Measurements from ENCODE around the gene ETS1.
A peak's percentile ranks its signal among the peaks of the same experiment; 100 is the strongest.

ETS1 gene

DNA sequence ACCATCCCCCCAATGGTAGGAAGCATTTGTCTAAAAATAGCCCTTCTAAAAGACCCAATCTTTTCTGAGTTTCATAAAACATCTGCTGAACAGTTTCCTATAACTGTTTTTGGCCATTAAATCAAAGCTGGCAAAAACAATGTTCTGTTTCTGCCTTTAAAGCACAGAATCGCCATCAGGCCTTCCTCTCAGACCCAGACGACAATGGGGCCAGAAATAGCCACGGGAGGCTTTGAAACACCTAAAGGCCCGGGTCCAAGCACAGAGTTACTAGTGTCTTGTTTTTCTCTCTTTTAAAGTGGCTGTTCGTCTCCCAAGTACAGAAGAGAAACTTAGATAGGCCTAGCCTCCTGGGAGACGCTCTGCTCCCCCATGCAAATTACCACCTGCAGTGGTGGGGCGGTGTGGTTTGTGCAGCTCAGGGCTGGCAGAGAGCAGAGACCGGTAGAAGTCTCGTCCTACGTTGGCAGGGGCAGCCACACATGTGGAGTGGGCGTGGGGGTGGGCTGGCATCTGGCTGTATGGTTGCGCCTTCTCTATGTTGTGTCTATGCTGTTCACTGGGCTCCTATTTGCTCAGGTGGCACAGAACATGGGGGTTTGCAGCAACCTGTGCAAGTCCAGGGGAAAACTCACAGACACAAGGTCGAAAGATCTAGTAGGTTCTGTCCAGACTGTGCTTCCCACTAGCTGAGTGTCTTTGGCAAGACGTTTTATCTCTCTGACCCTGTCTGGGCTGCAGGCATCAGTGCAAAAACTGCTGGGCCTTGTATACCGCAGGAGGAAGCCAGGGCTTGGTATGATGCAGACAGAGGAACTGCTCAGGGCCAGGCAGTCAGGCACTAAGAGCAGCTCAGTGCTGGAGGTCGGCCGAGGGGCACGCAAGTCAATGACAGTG lies 23.6 kb upstream of the ETS1 start:
- Histone ChIP-seq H3K27me3 (ENCODE audit: insufficient read depth, poor library complexity, severe bottlenecking) (peaks cover 8% of the 10 kb centered on the region), H3K27ac (replicated peaks) (no peak overlapping the region), H3K4me3 (replicated peaks; ENCODE audit: insufficient read depth, low read length) (no peak overlapping the region)
- DNase-seq (ENCODE audit: low read depth in 1 of 2, low spot score in 1 of 2) = peak in 1 of 2 experiments; percentile 38
- TF ChIP-seq SPI1 (IDR thresholded peaks at IDR 0.05; ENCODE audit: borderline replicate concordance, low read depth) = peak; percentile 26; the same call in 1 of the 2 replicates
- TF ChIP-seq POLR2AphosphoS5 (IDR thresholded peaks at IDR 0.05; ENCODE audit: low read depth) = no peak

DNA sequence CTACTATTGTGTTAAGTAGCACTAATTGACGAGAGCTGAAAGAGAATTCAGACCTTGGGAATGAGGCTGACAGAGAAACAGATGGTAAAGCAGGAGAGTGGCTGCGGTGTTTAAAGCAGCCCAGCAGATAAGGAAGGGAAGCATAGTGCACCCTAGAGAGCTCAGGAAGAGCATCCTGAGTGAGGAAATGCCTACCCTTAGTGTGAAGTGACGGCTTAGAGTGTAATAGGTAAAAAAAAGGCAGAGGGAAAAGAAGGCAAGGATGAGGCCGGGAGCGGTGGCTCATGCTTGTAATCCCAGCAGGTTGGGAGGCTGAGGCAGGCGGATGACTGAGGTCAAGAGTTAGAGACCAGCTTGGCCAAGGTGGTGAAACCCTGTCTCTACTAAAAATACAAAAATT lies 22.4 kb upstream of the ETS1 start:
- H3K4me3 ChIP-seq (replicated peaks; ENCODE audit: insufficient read depth, low read length) = no peak overlapping the region
- no peak overlapping the region for H3K27ac ChIP-seq (replicated peaks)
- no peak for DNase-seq (ENCODE audit: low read depth in 1 of 2, low spot score in 1 of 2)

DNA sequence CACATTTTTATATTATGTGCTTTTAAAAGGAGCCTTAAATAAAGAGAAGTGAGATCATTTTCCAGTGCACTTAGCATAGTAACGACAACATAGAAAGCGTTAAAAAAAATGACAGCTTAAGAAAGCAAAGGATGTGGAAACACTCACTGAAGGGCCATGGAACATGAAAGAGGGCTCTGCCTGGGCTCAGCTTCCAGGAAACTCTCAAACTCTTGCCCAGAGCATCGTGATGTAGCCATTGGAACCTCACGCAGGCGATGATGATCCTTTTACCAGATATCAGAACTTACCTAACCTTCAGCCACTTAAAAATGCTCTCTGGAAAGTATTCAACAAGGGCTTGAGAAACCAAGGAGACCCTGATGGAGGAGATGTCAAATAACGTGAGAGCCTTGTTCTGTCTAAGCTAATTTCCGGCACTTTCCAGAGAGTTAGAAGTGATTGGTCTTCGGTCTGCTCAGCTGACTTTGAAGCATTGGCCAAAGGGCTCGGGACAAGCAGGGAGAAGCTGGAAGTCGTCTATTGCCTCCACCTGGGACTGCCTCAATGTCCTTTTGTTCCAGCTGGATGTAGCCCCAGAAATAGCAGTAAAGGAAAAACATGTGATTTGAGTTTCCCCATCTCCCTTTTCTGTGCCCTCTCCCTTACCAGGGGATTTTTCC lies 21.5 kb upstream of the ETS1 start:
- DNase-seq (ENCODE audit: low read depth in 1 of 2, low spot score in 1 of 2) = no peak
- peaks cover 8% of the 10 kb centered on the region for H3K27me3 ChIP-seq (ENCODE audit: insufficient read depth, poor library complexity, severe bottlenecking)
- H3K4me3 ChIP-seq (replicated peaks; ENCODE audit: insufficient read depth, low read length) = no peak overlapping the region
- H3K27ac ChIP-seq (replicated peaks) = no peak overlapping the region
- TF ChIP-seq SPI1 (IDR thresholded peaks at IDR 0.05; ENCODE audit: borderline replicate concordance, low read depth) (no peak), POLR2AphosphoS5 (IDR thresholded peaks at IDR 0.05; ENCODE audit: low read depth) (no peak), GABPA (IDR thresholded peaks at IDR 0.05; ENCODE audit: low read depth) (no peak)
- TF ChIP-seq, protein P1, sequence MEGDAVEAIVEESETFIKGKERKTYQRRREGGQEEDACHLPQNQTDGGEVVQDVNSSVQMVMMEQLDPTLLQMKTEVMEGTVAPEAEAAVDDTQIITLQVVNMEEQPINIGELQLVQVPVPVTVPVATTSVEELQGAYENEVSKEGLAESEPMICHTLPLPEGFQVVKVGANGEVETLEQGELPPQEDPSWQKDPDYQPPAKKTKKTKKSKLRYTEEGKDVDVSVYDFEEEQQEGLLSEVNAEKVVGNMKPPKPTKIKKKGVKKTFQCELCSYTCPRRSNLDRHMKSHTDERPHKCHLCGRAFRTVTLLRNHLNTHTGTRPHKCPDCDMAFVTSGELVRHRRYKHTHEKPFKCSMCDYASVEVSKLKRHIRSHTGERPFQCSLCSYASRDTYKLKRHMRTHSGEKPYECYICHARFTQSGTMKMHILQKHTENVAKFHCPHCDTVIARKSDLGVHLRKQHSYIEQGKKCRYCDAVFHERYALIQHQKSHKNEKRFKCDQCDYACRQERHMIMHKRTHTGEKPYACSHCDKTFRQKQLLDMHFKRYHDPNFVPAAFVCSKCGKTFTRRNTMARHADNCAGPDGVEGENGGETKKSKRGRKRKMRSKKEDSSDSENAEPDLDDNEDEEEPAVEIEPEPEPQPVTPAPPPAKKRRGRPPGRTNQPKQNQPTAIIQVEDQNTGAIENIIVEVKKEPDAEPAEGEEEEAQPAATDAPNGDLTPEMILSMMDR (IDR thresholded peaks at IDR 0.05; ENCODE audit: insufficient read depth, low read length) = no peak
- TF ChIP-seq, protein P2, sequence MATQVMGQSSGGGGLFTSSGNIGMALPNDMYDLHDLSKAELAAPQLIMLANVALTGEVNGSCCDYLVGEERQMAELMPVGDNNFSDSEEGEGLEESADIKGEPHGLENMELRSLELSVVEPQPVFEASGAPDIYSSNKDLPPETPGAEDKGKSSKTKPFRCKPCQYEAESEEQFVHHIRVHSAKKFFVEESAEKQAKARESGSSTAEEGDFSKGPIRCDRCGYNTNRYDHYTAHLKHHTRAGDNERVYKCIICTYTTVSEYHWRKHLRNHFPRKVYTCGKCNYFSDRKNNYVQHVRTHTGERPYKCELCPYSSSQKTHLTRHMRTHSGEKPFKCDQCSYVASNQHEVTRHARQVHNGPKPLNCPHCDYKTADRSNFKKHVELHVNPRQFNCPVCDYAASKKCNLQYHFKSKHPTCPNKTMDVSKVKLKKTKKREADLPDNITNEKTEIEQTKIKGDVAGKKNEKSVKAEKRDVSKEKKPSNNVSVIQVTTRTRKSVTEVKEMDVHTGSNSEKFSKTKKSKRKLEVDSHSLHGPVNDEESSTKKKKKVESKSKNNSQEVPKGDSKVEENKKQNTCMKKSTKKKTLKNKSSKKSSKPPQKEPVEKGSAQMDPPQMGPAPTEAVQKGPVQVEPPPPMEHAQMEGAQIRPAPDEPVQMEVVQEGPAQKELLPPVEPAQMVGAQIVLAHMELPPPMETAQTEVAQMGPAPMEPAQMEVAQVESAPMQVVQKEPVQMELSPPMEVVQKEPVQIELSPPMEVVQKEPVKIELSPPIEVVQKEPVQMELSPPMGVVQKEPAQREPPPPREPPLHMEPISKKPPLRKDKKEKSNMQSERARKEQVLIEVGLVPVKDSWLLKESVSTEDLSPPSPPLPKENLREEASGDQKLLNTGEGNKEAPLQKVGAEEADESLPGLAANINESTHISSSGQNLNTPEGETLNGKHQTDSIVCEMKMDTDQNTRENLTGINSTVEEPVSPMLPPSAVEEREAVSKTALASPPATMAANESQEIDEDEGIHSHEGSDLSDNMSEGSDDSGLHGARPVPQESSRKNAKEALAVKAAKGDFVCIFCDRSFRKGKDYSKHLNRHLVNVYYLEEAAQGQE (IDR thresholded peaks at IDR 0.05; ENCODE audit: insufficient replicate concordance, low read depth) = no peak

More for the DNA sequence above, 22.4 kb upstream of the ETS1 start:
- TF ChIP-seq POLR2AphosphoS5 (IDR thresholded peaks at IDR 0.05; ENCODE audit: low read depth) = no peak
- TF ChIP-seq SPI1 (IDR thresholded peaks at IDR 0.05; ENCODE audit: borderline replicate concordance, low read depth) = no peak
- TF ChIP-seq, protein P2 (IDR thresholded peaks at IDR 0.05; ENCODE audit: insufficient replicate concordance, low read depth) = no peak
- no peak for TF ChIP-seq GABPA (IDR thresholded peaks at IDR 0.05; ENCODE audit: low read depth)
- TF ChIP-seq, protein P1 (IDR thresholded peaks at IDR 0.05; ENCODE audit: insufficient read depth, low read length) = no peak
- H3K27me3 ChIP-seq (ENCODE audit: insufficient read depth, poor library complexity, severe bottlenecking) = peaks cover 8% of the 10 kb centered on the region

DNA sequence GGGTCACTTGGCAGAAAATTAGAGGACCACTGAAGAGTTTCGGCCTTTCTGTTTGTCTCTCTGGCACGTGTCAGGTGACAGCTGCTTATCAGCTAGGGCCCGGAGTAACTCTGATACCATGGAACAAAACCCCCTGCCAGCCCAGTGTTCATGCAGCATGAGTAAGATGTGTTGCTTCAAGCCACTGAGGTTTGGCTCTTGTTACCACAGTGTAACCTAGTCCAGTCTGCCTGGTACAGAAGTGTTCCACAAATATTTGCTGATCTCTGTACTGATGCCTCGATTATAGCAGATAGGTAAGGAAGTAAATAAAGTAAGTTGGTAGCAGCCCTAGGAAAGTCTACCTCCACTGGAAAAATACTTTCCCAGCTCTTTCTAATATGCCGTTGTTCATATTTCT lies 20.5 kb upstream of the ETS1 start:
- Histone ChIP-seq H3K27ac (replicated peaks) (no peak overlapping the region), H3K4me3 (replicated peaks; ENCODE audit: insufficient read depth, low read length) (no peak overlapping the region), H3K27me3 (ENCODE audit: insufficient read depth, poor library complexity, severe bottlenecking) (peaks cover 8% of the 10 kb centered on the region)
- TF ChIP-seq SPI1 (IDR thresholded peaks at IDR 0.05; ENCODE audit: borderline replicate concordance, low read depth) (no peak), POLR2AphosphoS5 (IDR thresholded peaks at IDR 0.05; ENCODE audit: low read depth) (no peak), GABPA (IDR thresholded peaks at IDR 0.05; ENCODE audit: low read depth) (no peak)
- TF ChIP-seq, protein P1 (IDR thresholded peaks at IDR 0.05; ENCODE audit: insufficient read depth, low read length) = no peak
- TF ChIP-seq, protein P2 (IDR thresholded peaks at IDR 0.05; ENCODE audit: insufficient replicate concordance, low read depth) = no peak
- no peak for DNase-seq (ENCODE audit: low read depth in 1 of 2, low spot score in 1 of 2)

Data from HL-60 (cell line).